HG02970 (cell line): Measurements from ENCODE around the gene ST6GALNAC3.

Experiments used
- ATAC-seq: cut with Tn5 transposase; IDR thresholded peaks from one replicate; pipeline ENCODE4 v1.9.1; 2021; ENCODE audit warnings: mild to moderate bottlenecking, moderate library complexity, moderate number of reproducible peaks; ENCODE audit not compliant: unreplicated experiment, low FRiP score

Gene ST6GALNAC3

GRCh38 chr1:76542359-76542758, 467.8 kb downstream of the ST6GALNAC3 start:
- no peak for ATAC-seq

GRCh38 chr1:76543495-76543894, 468.9 kb downstream of the ST6GALNAC3 start:
- no peak for ATAC-seq

- no peak for ATAC-seq
These were observed 471.9 kb downstream of the ST6GALNAC3 start for GRCh38 chr1:76546354-76546933.

GRCh38 chr1:76547916-76548315, 473.4 kb downstream of the ST6GALNAC3 start:
- ATAC-seq: no peak

GRCh38 chr1:76548513-76549100, 474.1 kb downstream of the ST6GALNAC3 start:
- no peak for ATAC-seq

GRCh38 chr1:76554283-76554682, 479.7 kb downstream of the ST6GALNAC3 start:
- no peak for ATAC-seq

- no peak for ATAC-seq
These were observed 487.7 kb downstream of the ST6GALNAC3 start for GRCh38 chr1:76562292-76562691.

- no peak for ATAC-seq
These were observed 494.2 kb downstream of the ST6GALNAC3 start for GRCh38 chr1:76568573-76569238.

- no peak for ATAC-seq
These were observed 496.7 kb downstream of the ST6GALNAC3 start for GRCh38 chr1:76571248-76571647.

GRCh38 chr1:76572229-76572628, 497.7 kb downstream of the ST6GALNAC3 start:
- ATAC-seq: no peak

GRCh38 chr1:76576876-76577524, 502.5 kb downstream of the ST6GALNAC3 start:
- ATAC-seq: no peak

GRCh38 chr1:76577525-76578185, 503.1 kb downstream of the ST6GALNAC3 start:
- no peak for ATAC-seq

GRCh38 chr1:76580206-76580605, 505.7 kb downstream of the ST6GALNAC3 start:
- ATAC-seq: no peak

- ATAC-seq: no peak
These were observed 507.2 kb downstream of the ST6GALNAC3 start for GRCh38 chr1:76581712-76582111.

GRCh38 chr1:76583235-76583868, 508.8 kb downstream of the ST6GALNAC3 start:
- no peak for ATAC-seq

- no peak for ATAC-seq
These were observed 509.4 kb downstream of the ST6GALNAC3 start for GRCh38 chr1:76583875-76584477.

GRCh38 chr1:76585980-76586674, 511.6 kb downstream of the ST6GALNAC3 start:
- no peak for ATAC-seq

GRCh38 chr1:76587212-76587611, 512.7 kb downstream of the ST6GALNAC3 start:
- no peak for ATAC-seq

GRCh38 chr1:76591461-76591860, 516.9 kb downstream of the ST6GALNAC3 start:
- no peak for ATAC-seq
